BLaER1 treated with 17β-estradiol and CSF1 and Interleukin-3, amounts not matched to agents 10 nM and 100 nM (cell line): ENCODE results near the gene NOS1AP.
"Not testable (repeated sequence)": the region's sequence is repeated elsewhere in the genome, so short reads cannot be mapped to it uniquely, and the experiment has no call there.

ENCODE experiments used
- H3K27ac ChIP-seq, 11 experiments: shearing (Covaris generic); formaldehyde crosslinking; 2 replicates each; pipeline ENCODE4 v1.8.1; 2022
- H3K27me3 ChIP-seq, 11 experiments: shearing (Covaris generic); formaldehyde crosslinking; 2 replicates each; pipeline ENCODE4 v1.8.1; 2022
- H3K36me3 ChIP-seq, 11 experiments: shearing (Covaris generic); formaldehyde crosslinking; 2 replicates each; pipeline ENCODE4 v1.8.1; 2022
- H3K4me1 ChIP-seq, 10 experiments: shearing (Covaris generic); formaldehyde crosslinking; 2 replicates each; pipeline ENCODE4 v1.8.1; 2022
- H3K4me2 ChIP-seq, 11 experiments: shearing (Covaris generic); formaldehyde crosslinking; 2 replicates each; pipeline ENCODE4 v1.8.1; 2022
- H3K4me3 ChIP-seq, 10 experiments: shearing (Covaris generic); formaldehyde crosslinking; 2 replicates each; pipeline ENCODE4 v1.8.1; 2022
- H3K9ac ChIP-seq, 11 experiments: shearing (Covaris generic); formaldehyde crosslinking; 2 replicates each; pipeline ENCODE4 v1.8.1; 2022
- H3K9me3 ChIP-seq, 11 experiments: shearing (Covaris generic); formaldehyde crosslinking; replicated peaks in 1 of 11; 2 replicates each; pipeline ENCODE4 v1.8.1; 2022
- H4K20me1 ChIP-seq, 11 experiments: shearing (Covaris generic); formaldehyde crosslinking; 2 replicates each; pipeline ENCODE4 v1.8.1; 2022
- Cebpa-rat ChIP-seq, 11 experiments: shearing (Covaris generic); IDR thresholded peaks; 2 replicates each; pipeline ENCODE4 v1.8.1; 2022

The NOS1AP gene

DNA sequence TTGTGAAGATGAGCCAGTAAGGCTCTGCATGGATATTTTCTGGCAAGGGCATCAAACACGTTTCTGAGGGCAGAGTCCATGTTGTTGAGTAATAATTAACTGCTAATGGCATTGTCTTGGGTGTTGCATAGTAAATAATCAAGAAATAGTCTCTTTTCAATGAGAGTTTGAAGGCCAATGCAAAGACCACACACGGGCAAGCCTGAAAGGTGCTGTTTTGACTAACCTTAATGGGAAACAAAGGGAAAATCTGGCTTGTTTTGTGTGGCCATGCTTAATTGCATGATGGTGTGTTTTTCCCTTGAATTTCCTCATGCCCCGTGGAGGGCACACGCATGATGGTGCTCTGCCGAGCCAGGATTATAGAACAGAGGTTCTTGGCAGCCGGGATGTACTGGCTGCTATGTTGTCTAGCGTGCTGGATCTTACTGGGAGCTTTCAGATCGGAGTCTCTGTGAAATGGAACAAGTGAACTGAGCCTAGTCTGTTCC is 127.6 kb downstream of the NOS1AP start:
- Histone ChIP-seq H3K9ac (no peak overlapping the region), H3K27me3 (no peaks in the 10 kb centered on the region), H3K4me1 (peaks cover 8 to 16% (median 14%) of the 10 kb centered on the region in 10 experiments; a peak in 19 of 20 replicates), H3K4me3 (no peak overlapping the region), H3K27ac (no peak overlapping the region), H3K9me3 (no peaks in the 10 kb centered on the region), H3K36me3 (no peaks in the 10 kb centered on the region), H3K4me2 (no peak overlapping the region), H4K20me1 (no peaks in the 10 kb centered on the region)
- TF ChIP-seq Cebpa-rat (IDR thresholded peaks at IDR 0.05), result no peak

DNA sequence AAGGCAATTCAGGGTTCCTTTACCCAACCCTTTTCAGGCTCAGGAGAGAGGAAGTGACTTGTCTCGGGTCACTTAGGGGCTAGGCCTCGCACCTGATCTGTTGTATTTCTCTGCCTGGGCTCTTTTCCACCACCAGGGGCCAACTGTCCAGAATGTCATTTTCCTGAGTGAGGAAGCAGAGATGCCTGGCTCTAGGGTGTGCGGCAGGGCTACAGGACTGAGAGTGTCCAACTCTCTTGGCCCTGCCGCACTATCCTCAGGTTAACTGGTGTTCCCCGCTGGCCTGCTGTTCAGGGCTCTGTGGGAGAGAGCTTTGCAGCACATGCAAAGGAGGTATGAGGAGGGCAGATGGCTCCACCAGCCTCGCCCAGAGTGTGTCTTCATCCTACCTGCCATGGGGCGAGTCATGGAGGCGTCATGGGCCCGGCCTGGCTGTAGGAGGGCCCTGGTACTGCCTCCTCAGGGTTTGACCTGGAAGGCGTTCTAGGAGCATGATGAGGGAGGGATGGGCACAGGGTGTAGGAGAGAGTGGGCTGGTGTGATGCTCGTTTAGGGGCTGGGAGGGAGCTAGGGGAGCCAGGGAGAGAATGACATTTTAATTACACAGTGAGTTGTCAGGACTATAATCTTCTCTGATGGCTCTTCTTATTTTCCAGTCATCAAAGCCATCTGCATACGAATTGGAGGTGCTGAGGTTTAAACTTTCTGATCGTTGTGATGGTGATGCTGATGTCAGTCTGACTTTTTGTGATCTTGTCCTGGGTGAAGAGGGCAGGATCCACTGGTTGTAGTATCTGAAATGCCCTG is 128.3 kb downstream of the NOS1AP start:
- Histone ChIP-seq H3K9ac (no peak overlapping the region), H3K4me3 (no peak overlapping the region), H4K20me1 (no peaks in the 10 kb centered on the region), H3K36me3 (no peaks in the 10 kb centered on the region), H3K4me2 (no peak overlapping the region), H3K27me3 (no peaks in the 10 kb centered on the region), H3K4me1 (peaks cover 8 to 16% (median 14%) of the 10 kb centered on the region in 10 experiments; a peak in 19 of 20 replicates), H3K27ac (no peak overlapping the region), H3K9me3 (no peaks in the 10 kb centered on the region)
- no peak for TF ChIP-seq Cebpa-rat (IDR thresholded peaks at IDR 0.05)

DNA sequence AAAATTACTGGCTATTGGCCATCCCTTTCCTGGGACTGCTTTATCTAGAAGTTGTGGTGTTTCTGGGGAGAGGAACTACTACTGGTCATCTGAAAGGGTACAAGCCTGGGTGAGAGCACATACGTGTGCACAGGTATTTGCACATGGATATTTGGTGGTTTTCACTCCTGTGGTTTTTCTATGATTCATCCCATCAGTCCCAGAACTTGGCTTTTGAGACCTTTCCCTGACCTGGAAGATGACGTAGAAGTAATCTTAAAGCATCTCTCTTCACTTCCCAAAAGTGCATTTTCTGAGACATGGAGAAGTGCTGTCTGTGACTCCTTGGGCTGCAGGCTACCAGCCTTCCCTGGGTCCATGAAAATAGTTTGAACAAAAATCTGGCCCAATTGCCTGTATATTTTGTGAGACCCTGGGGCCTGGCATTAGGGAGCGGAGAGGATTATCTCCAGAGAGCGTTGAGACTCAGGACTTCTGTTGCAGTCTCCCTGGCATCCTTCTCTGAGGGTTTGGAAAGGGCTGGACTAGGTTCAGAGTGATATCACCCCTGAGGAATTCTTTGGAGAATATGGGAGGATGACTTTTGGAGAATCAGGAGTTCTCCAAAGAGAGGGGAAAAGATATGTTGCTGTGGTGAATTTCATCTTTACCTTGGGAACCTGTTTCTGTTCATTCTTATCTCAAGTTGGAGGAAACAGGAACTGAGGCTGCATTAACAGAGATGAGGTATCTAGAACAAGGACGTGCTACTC is 130.8 kb downstream of the NOS1AP start:
- TF ChIP-seq Cebpa-rat (IDR thresholded peaks at IDR 0.05), result no peak

DNA sequence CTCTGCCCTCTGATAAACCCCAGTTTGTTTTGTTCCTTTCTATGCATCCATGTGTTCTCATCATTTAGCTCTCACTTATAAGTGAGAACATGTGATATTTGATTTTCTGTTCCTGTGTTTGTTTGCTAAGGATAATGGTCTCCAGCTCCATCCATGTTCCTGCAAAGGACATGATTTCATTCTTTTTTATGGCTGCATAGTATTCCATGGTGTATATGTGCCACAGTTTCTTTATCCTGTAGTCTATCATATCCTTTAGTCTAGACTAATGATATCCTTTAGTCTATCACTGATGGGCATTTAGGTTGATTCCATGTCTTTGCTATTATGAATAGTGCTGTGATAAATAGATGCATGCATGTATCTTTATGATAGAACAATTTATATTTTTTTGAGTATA is 131.6 kb downstream of the NOS1AP start:
- H3K9ac ChIP-seq, H3K4me2 ChIP-seq, H4K20me1 ChIP-seq, H3K4me1 ChIP-seq, H3K36me3 ChIP-seq, H3K27me3 ChIP-seq, H3K9me3 ChIP-seq, H3K27ac ChIP-seq, H3K4me3 ChIP-seq: not testable (repeated sequence)

More for the DNA sequence above, 130.8 kb downstream of the NOS1AP start:
- H3K27ac ChIP-seq, result no peak overlapping the region
- H3K4me3 ChIP-seq, result no peak overlapping the region
- H3K27me3 ChIP-seq, result no peaks in the 10 kb centered on the region
- H3K9me3 ChIP-seq, result no peaks in the 10 kb centered on the region
- no peaks in the 10 kb centered on the region for H3K36me3 ChIP-seq
- H4K20me1 ChIP-seq, result no peaks in the 10 kb centered on the region
- H3K9ac ChIP-seq, result no peak overlapping the region
- H3K4me2 ChIP-seq, result no peak overlapping the region
- no peaks in the 10 kb centered on the region for H3K4me1 ChIP-seq

DNA sequence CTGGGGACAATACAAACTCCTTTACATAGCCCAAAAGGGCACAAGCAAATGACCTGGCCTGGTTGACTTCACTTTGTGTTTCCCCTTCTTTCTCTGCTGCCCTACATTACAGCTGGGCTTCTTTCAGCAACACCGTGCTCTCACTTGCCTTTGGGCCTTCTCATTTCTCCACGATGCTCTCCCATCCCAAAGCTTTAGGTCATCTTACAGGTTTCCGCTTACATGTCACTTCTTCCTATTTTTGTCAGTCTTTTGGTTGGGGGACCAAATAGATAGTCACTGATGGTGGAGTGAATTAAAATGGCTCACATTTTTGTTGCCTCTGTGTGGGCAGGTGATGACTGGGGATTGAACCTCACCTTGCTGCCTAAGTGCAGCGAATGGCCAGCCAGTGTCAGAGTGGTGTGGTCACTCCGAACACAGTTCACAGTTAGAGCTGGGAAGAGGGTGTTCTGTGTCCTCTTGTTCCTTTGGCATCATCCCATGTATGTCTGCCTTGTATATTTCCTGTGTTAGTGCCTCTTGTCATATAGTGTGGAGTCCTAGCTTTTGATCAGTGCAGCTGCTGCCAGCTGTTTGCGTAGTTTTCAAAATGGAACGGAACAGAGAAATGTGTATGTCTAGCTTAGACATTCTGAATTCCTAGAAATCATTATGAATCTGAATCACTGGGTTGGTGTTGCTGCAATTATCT is 134.8 kb downstream of the NOS1AP start:
- Histone ChIP-seq H3K27me3 (no peaks in the 10 kb centered on the region), H3K9ac (no peak overlapping the region), H3K4me1 (no peaks in the 10 kb centered on the region), H3K27ac (no peak overlapping the region), H4K20me1 (no peaks in the 10 kb centered on the region), H3K4me3 (no peak overlapping the region), H3K4me2 (no peak overlapping the region), H3K36me3 (no peaks in the 10 kb centered on the region), H3K9me3 (no peaks in the 10 kb centered on the region)
- no peak for TF ChIP-seq Cebpa-rat (IDR thresholded peaks at IDR 0.05)

DNA sequence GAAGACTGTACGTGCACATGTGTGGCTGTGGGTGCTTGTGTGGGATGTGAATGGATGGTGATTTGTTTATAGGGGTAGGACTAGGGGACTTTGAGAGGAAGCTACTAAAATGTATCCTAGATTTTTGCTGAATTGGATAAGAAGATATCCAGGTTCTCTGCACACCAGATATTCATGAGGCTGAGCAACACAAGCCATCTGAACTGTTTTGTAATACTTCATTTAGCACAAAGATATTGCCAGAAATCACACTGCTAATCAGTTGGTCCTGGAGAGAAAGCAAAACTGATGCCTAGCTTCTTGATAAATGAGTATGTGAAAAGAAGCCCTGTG is 135.3 kb downstream of the NOS1AP start:
- Histone ChIP-seq H4K20me1 (no peaks in the 10 kb centered on the region), H3K9me3 (no peaks in the 10 kb centered on the region), H3K4me2 (no peak overlapping the region), H3K4me3 (no peak overlapping the region), H3K27ac (no peak overlapping the region), H3K4me1 (no peaks in the 10 kb centered on the region), H3K9ac (no peak overlapping the region), H3K36me3 (no peaks in the 10 kb centered on the region), H3K27me3 (no peaks in the 10 kb centered on the region)
- TF ChIP-seq Cebpa-rat (IDR thresholded peaks at IDR 0.05), result no peak

DNA sequence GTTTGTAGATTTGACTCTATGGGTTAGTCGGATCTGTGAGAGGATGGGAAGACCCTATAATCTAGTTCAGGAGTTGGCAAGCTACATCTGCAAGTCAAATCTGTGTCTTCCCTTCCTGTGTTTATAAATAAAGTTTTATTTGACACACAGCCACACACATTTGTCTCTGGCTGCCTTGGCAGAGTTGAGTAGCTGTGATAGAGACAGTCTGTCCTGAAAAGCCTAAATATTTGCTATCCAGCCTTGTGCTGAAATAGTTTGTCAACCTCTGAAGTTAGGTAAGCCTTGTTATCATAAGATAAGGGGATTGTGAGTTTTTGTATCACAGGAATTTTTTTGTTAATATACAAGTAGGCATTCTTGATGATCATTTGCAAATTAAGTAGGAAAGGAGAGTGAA is 136.8 kb downstream of the NOS1AP start:
- H3K4me2 ChIP-seq, result no peak overlapping the region
- no peaks in the 10 kb centered on the region for H3K36me3 ChIP-seq
- H4K20me1 ChIP-seq, result no peaks in the 10 kb centered on the region
- H3K9ac ChIP-seq, result no peak overlapping the region
- H3K4me3 ChIP-seq, result no peak overlapping the region
- H3K9me3 ChIP-seq, result no peaks in the 10 kb centered on the region
- no peaks in the 10 kb centered on the region for H3K4me1 ChIP-seq
- no peaks in the 10 kb centered on the region for H3K27me3 ChIP-seq
- TF ChIP-seq Cebpa-rat (IDR thresholded peaks at IDR 0.05), result no peak
- H3K27ac ChIP-seq, result no peak overlapping the region

DNA sequence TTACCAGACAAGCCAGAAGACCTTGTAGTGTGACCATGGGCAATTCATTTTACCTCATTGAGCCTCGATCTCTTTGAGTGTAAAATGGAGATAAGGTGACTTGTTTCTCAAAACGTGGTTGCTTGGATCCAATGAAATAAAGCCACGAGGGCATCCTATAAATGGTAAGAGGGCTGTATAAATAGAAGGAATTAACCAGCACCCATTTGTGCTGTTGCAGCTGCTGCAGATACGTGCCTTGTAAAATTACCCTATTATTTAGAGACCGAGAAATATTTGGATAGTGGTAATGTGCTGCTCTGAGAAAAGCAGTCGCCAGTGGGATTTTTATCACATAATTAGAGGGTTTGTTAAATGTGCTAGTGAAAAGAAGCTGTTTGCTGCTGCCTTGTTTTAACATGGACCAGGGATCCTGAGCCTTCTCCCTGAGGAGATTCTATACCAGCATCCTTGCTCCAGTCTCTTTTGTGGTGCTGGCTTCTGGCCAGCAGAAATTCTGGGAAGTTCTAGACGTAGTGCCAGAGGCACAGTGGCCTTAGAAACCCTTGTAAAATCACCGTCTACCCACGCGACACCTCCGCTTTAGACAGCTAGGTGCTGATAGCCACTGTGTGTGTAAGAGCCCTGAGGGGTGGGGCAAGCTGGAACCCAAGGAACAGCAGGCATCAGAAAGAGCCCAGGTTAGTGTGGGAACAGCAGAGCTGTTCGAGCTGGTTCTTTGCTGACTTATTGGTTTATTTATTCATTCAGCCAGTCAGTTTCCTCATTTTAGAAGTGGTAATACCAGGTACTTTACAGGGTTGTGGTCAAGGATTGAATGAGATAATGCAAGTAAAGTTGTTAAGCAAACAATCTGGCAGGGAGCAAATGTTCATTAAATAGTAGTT is 137.5 kb downstream of the NOS1AP start:
- no peak overlapping the region for H3K27ac ChIP-seq
- no peaks in the 10 kb centered on the region for H3K36me3 ChIP-seq
- no peak overlapping the region for H3K9ac ChIP-seq
- no peaks in the 10 kb centered on the region for H4K20me1 ChIP-seq
- H3K4me1 ChIP-seq, result no peaks in the 10 kb centered on the region
- H3K27me3 ChIP-seq, result no peaks in the 10 kb centered on the region
- H3K4me3 ChIP-seq, result no peak overlapping the region
- H3K9me3 ChIP-seq, result no peaks in the 10 kb centered on the region
- H3K4me2 ChIP-seq, result no peak overlapping the region
- no peak for TF ChIP-seq Cebpa-rat (IDR thresholded peaks at IDR 0.05)

DNA sequence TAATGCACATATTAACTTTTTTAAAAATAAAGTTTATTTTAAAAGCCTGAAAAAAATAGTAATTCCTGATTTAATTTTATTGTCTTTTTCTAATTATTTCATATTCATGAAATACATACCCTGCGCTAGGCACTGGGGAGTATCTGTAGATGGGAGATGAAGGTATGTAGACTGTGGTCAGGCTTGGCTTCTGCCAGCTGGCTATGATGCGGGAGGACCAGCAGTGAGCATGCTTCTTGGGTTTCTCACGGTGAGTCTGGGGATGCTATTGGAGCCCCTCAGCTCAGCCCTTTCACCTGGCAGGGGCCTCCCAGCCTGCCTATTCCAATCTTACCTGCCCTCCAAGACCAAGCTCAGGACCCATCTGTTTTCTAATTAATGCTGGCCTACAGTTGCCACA is 138.4 kb downstream of the NOS1AP start:
- Histone ChIP-seq H4K20me1 (no peaks in the 10 kb centered on the region), H3K9ac (no peak overlapping the region), H3K4me2 (no peak overlapping the region), H3K9me3 (no peaks in the 10 kb centered on the region), H3K27ac (no peak overlapping the region), H3K4me3 (no peak overlapping the region), H3K4me1 (no peaks in the 10 kb centered on the region), H3K36me3 (no peaks in the 10 kb centered on the region), H3K27me3 (no peaks in the 10 kb centered on the region)
- no peak for TF ChIP-seq Cebpa-rat (IDR thresholded peaks at IDR 0.05)
